Cardiac septum (tissue), 1 donor: ENCODE data around the gene IRF7. TPM values are rescaled to one million over a fixed set of nuclear protein-coding genes. Genes with fewer than 3 reads are reported as not detected.

Source experiments
- DNase-seq: peaks from one replicate; pipeline ENCODE4 v3.0.0-alpha.2; 2020; ENCODE audit warnings: low spot score
- intact Hi-C: fragments of 100-400 bp; cut with DNase I; formaldehyde crosslinking; loops from one replicate; pipeline ENCODE4 v1.14.0; 2022
- total RNA-seq: library from RNA; stranded (reverse); fragmentation: NEBNext Ultra II Directional; extraction: Animal tissue kit (Norgen Biotek cat#: 25700); gene quantifications from one replicate; pipeline ENCODE4 v1.2.1, GENCODE V29; 2021
- donor health status: DM: no; HTN: no; CAD: no.

IRF7 gene
- total RNA-seq, 1 donor from 2014 or later: 9.7 TPM

DNA sequence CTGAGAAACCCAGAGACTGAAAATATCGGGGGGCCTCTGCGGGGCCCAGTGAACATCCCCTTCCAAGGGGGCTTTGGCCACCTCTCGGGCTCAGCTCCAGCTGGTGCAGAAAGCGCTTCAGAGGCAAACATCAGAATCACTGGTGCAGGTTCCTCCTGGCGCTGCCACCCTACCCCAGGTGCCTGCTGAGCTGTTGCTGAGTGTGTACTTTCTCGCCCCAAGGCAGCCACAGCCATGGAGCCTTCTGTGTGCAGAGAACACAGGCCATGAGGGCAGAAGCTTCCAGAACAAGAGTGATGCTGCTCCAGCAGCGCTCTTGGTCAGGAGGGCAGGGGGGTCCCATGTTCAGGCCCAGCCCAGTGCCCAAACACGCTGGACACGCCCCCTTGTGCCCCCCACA, 27.6 kb upstream of the IRF7 start:
- intact Hi-C loops: no loop called here
- no peak for DNase-seq

DNA sequence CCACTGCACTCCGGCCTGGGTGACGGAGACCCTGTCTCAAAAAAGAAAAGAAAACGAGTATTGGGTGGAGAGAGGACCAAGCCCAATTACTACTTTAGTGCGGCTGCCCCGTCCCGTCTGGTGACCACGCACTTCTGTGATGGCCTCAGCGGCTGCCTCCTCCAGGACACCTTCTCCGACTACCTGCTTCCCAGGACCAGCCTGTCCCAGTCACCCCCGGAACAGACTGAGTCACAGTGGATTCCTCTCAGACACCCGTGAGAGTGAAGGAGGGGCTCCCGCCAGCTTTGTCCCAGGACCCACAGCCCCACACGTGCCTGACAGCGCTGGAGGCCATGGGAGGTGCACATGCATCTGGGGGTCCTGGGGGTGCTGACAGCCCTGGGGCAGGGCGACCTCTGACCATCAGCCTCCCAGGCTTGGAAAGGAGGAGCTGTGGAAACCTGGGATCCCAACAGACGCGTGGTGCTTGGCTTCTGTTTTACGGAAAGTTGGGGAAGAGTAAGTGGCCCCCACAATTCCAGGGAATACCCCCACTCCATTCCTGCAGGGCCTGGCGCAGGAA, 26.1 kb upstream of the IRF7 start:
- intact Hi-C loops: no loop called here
- no peak for DNase-seq

DNA sequence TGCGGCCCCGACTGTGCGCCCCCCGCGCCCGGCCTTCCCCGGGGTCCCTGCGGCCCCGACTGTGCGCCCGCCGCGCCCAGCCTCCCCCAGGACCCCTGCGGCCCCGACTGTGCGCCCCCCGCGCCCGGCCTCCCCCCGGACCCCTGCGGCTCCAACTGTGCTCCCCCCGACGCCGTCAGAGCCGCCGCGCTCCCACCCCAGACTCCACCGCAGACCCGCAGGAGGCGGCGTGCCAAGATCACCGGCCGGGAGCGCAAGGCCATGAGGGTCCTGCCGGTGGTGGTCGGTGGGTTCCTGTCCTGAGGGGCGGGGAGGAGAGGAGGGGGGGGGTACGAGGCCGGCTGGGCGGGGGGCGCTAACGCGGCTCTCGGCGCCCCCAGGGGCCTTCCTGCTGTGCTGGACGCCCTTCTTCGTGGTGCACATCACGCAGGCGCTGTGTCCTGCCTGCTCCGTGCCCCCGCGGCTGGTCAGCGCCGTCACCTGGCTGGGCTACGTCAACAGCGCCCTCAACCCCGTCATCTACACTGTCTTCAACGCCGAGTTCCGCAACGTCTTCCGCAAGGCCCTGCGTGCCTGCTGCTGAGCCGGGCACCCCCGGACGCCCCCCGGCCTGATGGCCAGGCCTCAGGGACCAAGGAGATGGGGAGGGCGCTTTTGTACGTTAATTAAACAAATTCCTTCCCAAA, 24.4 kb upstream of the IRF7 start:
- DNase-seq: no peak
- intact Hi-C loops: no loop called here

DNA sequence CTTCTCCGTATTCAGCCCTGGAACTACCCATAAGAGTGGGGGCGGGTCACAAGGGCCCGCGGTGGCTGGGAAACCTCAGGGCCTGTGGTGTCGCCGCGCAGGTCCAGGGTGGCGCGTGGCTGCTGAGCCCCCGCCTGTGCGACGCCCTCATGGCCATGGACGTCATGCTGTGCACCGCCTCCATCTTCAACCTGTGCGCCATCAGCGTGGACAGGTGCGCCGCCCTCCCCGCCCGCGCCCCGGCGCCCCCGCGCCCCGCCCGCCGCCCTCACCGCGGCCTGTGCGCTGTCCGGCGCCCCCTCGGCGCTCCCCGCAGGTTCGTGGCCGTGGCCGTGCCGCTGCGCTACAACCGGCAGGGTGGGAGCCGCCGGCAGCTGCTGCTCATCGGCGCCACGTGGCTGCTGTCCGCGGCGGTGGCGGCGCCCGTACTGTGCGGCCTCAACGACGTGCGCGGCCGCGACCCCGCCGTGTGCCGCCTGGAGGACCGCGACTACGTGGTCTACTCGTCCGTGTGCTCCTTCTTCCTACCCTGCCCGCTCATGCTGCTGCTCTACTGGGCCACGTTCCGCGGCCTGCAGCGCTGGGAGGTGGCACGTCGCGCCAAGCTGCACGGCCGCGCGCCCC, 23.7 kb upstream of the IRF7 start:
- intact Hi-C loops: no loop called here
- no peak for DNase-seq

DNA sequence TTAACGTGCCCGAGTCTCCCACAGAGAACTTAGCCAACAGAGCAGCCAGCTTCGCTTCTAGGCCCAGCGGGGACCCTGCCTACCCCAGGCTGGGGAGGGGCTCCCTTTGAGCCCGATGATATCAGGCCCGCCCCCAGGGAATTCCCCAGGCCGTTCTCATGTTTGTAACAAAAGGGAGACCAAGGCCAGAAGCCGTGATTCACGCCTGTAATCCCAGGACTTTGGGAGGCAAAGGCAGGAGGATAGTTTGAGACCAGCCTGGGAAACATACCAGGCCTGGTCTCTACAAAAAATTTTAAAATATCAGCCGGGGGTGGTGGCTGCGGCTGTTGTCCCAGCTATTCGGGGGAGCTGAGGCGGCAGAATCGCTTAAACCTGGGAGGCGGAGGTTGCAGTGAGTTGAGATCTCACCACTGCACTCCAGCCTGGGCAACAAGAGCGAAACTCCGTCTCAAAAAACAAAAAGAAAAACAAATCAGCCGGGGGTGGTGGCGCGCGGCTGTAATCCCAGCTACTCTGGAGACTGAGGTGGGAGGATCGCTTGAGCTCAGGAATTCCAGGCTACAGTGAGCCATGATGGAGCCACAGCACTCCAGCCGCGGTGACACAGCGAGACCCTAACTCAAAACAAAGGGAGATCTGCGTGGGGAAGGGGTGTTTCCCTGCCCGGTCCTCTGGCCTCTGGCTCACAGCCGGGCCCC, 23.0 kb upstream of the IRF7 start:
- intact Hi-C loops: no loop called here
- DNase-seq: no peak

DNA sequence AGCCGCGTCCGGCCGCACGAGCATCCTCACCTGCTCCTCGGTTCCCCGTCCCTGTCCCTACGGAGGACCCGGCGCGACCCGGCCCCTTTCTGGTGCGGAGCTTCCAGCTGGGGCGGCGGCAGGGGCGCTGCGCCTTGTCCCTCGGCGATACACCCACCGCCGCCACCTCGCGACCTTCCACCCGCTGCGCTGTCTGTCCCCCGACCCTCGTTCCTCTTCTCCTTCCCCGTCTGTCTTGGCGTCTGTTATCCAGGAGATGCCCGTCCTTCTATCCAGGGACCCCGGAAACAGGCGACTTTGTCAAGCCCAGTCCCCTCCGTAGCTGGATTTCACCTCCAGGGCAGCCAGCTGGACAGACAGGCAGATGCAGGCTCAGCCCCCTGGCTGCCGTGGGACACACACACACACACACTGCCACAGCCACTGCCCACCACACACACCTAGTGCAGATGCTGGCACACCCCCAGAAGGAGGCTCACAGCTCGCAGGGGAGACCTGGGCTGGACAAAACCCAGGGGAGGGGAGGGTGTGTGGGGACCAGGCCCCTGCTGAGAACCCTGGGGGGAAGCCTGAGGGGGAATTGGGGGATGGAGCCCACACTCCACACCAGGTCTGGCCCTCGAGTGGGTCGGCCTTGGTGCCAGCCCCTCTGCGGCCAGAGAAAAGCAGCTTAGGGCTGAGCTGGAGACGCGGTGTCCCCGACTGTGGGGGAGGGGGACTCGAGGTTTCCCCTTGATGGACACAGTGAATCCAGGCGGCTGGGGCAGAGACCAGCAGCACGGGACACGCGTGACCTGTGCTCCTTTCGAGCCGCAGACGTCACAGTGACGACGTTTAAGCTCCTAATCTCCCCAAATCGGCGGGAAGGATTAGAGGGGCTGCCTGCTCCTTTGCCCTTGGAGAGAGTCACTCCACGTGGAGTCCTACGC, 22.1 kb upstream of the IRF7 start:
- DNase-seq: no peak
- intact Hi-C loops: no loop called here

DNA sequence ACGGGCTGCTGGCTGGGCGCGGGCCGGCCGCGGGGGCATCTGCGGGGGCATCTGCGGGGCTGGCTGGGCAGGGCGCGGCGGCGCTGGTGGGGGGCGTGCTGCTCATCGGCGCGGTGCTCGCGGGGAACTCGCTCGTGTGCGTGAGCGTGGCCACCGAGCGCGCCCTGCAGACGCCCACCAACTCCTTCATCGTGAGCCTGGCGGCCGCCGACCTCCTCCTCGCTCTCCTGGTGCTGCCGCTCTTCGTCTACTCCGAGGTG, 21.5 kb upstream of the IRF7 start:
- DNase-seq: no peak
- intact Hi-C loops: no loop called here

DNA sequence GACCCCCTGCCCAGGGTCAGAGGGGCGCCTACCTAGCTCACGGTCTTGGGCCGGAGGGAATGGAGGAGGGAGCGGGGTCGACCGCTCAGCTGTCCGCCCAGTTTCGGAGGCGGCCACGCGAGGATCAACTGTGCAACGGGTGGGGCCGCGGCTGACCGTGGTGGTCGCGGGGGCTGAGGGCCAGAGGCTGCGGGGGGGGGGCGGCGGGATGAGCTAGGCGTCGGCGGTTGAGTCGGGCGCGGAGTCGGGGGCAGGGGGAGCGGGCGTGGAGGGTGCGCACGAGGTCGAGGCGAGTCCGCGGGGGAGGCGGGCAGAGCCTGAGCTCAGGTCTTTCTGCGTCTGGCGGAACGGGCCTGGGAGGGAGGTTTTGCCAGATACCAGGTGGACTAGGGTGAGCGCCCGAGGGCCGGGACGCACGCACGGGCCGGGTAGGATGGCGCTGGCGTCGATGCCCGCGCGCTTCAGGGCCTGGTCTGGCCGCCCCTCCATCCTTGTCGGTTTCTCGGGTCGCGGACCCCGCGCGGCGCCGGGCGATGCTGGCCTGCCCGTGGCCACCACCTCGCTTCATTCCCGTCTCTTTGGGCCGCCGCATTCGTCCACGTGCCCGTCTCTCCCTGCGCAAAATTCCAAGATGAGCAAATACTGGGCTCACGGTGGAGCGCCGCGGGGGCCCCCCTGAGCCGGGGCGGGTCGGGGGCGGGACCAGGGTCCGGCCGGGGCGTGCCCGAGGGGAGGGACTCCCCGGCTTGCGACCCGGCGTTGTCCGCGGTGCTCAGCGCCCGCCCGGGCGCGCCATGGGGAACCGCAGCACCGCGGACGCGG, 21.0 kb upstream of the IRF7 start, which contains the start of gene DRD4:
DRD4 (plus strand) TSS at position 759 of the 822 bp plus-strand sequence; CDS start at position 795, 36 bp downstream.
- intact Hi-C loops: no loop called here
- DNase-seq: no peak

DNA sequence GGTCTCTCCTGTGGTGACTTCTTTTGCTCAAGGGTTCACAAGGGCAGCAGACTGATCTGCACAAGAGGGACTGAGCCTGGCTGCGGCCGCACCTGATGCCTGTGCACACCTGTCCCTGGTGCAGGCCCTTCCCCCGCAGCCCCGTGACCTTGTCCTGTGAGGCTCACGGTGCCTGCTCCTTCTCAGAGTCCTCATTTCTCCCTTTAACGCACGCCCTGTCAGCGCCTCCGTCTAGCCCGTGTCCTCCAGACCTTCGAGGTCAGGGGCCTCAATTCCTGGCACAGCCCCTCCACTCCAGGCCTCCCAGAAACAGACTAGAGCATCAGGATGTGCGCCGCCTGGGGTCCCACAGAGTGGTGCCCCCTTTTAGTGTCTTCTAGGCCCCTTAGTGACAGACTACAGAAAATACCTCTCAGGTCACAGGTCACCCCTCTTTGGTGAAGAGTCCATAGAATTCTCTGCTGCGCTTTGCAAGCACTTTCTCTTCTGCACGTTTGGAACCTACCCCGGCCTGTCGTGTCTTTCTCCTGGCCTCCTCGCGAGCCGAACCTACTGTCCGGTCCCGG, 20.3 kb upstream of the IRF7 start:
- intact Hi-C loops: no loop called here
- no peak for DNase-seq

DNA sequence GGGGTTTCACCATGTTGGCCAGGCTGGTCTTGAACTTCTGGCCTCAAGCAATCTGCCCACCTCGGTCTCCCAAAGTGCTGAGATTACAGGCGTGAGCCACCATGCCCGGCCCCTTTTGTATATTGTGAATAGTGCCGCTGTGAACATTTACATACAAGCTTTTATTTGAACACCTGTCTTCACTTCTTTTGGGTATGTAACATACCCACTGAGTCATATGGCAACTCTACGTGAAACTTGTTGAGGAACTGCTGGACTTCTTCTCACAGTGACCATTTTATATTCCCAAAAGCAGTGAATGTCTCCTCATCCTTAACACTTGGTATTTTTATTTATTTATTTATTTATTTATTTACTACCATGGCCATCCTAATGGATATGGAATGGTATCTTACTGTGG, 15.1 kb upstream of the IRF7 start:
- intact Hi-C loops: no loop called here
- DNase-seq: no peak

DNA sequence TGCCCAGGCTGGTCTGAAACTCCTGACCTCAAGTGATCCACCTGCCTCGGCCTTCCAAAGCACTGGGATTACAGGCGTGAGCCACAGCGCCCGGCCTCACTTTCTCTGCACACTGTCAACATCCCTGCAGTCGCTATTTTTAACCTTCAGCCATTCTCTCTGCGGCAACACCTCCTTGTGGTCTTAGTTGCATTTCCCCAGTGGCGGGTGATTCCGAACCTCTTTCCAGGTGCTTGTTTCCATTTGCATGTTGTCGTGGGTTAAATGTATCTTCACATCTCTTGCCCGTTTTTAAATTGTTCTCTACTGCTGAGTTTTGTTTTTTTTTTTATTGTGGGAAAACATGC, 13.5 kb upstream of the IRF7 start:
- intact Hi-C loops: no loop called here
- no peak for DNase-seq

DNA sequence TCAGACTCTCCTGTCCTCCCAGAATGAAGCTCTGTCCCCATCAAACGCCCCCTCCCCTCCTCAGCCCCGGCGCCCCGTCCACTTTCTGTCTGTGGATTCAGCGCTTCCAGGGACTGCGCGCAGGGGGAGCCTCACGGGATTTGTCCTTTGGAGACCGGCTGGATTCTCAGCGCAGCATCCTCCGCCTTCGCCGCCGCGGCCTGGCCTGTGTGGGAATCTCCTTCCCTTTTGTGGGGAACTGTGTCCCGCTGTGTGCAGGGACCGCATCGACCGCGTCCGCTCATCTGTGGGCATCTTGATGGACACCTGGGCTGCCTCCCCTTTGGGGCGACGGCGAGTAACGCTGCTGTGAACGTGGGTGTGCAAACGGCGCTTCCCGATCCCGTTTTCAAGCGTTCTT, 12.3 kb upstream of the IRF7 start:
- no peak for DNase-seq
- intact Hi-C loops: no loop called here

DNA sequence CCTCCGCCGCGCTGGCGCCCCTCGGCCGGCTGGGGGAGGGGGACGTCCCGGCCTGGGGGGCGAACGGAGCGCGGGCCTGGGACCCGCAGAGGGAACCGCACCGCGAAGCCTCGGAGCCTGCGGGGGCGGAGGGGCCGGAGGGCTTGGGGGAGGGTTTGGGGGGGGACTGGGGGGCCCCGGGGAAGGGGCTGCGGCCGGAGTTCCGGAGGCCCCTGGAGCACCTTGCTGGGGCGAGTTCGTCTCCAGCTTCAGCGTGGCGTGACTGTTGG, 11.5 kb upstream of the IRF7 start:
- no peak for DNase-seq
- intact Hi-C loops: no loop called here

DNA sequence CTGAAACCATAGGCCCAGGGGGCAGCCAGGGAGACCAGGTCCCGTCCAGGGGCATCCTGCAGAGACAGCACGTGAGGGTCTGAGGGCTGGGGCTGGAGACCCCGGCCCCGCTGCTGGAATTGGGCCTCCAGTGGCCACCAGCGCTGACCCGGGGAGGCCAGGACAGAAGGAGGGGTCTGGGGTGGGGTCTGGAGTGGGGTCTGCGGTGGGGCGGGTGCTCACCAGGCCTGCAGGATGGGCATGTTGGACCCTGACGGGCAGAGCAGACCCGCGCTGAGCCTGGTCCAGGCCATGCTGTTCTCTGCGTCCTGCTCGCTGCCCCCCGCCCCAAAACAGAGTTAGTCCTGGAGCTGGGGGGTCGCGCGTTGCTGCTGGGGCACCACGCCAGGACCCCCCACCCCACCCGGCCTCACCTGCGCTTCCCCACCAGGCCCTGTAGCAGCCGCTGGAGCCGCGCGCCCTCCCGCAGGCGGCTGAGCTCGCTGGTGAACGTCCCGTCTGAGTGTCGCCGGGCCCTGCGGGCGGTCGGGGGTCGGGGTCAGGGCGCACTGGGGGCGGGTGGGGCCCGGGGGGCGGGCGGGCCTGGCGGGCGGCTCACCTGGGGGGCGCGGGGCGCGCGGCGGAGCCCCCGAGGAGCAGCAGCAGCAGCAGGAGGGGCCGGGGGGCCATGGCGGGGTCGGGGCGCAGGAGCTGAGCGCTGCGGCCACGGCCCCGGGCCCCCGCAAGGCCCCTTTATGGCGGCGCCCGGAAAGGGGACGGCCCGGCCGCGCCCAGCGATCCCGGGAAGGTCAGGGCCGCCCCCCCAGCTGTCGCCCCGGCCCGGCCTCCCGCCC, 10.9 kb upstream of the IRF7 start, which contains the start of gene SCT:
SCT (minus strand) TSS at position 707 of the 833 bp plus-strand sequence; CDS start at position 669, 38 bp downstream.
- no peak for DNase-seq
- intact Hi-C loops: no loop called here

DNA sequence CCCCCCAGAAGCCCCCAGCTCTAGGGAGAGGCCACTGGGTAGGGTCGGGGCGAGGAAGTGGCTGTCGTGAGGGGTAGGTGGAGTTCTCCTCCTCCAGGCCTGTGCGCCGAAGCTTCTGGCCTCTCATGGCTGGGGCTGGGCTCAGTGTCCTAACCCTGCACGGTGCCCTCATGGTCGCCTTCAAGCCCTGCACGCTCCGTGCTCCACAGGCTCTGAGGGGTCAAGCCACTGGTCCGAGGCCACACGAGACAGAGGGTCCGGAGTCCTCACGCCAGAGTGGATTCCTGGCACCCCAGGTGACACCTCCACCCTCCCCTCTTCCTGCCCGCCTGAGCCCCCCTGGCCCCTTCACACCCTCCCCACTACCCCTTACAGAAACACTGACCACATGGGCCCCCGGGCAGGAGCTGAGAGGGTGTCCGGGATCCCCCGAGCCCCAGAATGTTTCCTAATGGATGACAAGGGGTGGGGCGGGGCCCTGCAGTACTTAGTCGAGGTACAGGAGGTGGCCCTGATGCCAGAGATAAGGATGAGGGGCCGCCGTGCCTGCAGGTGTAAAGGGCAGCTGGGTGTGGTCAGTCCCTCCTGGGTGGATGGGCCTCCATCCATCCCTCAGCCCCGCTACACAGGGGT, 10.0 kb upstream of the IRF7 start:
- no peak for DNase-seq
- intact Hi-C loops: no loop called here

DNA sequence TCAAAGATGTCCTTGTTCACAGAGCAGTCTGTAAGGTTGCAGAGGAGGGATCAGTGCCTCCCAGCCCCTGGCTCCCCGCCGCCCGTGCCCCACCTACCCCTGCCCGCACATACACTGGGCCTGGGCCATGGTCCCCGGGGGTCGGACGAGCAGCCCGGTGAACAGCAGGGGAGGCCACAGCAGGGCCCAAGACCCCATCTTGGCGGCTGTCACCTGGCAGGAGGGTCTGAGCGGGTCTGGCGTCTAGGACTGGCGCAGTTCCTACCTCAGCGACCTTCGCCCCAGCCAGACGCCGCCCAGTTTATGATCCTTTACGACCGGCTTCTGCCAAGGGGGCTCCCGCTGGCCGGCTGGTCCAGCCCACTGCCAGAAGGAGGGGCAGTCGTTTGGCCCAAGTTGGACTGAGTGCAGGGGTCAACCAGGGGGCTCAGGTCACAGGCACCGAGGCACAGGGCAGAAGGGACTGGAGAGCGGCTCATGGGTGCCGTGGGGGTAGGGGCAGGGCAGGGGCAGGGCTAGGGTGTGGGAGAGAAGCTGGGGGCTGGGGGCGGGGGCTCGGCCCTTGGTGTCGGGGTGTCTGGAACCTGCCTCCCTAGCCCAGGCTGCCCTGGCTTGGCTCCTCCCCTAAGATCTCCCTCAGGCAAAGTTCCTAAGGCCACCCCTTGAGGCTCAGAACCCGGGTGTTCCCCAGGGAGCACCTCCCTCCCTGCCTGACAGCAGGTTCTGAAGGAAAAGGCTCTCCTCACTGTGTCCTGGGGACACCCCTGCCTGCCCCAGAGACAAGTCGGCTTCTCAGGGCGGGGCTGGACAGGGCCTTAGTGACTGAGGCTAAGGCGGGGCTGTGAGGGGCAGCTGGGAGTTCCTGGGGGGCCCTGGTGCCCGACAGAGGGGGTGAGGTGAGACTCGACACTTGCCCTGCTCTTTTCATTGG, 9.2 kb upstream of the IRF7 start, which contains the start of gene CDHR5:
CDHR5 (minus strand) TSS at position 251 of the 931 bp plus-strand sequence; CDS start at position 198, 53 bp downstream.
- DNase-seq: no peak
- intact Hi-C loops: no loop called here
